NCI-H128 (cell line): ENCODE measurements around the gene ATP4B.

Experiments used
- DNase-seq: peaks from one replicate; lab custom pipeline; 2025; ENCODE audit not compliant: unreplicated experiment; lab: John Stamatoyannopoulos, UW

ATP4B gene

DNA sequence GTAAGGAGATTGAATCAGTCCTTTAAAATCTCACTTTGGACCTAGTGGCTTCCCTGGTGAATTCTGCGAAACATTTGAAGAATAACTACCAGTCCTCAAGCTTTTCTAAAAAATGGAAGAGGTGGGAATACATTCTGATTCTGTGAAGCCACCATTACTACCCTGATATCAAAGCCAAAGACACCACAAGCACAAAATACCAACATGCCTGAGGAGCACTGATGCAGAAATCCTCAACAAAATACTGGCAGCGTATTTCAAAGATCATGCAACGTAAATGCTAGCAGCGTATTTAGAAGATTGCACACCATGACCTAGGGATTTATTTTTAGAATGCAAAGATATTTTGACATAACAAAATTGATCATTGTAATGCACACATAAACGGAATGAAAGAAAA, 14.4 kb downstream of the ATP4B start:
- no peak for DNase-seq

DNA sequence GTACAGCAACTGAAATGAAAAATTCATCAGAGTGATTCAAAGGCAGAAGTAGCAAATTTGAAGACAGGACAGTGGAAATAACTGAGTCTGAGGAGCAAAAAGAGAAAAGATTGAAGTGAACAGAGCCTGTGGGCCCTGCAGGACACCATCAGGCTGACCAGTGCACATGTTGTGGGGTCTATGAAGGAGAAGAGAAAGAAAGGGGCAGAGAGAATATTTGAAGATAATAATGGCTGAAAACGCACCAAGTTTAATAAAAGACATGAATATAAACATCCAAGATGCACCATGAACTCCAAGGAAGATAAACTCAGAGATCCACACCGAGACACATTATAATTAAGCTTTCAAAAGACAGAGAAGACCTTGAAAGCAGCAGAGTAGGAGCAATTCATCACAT, 15.4 kb downstream of the ATP4B start:
- no peak for DNase-seq

DNA sequence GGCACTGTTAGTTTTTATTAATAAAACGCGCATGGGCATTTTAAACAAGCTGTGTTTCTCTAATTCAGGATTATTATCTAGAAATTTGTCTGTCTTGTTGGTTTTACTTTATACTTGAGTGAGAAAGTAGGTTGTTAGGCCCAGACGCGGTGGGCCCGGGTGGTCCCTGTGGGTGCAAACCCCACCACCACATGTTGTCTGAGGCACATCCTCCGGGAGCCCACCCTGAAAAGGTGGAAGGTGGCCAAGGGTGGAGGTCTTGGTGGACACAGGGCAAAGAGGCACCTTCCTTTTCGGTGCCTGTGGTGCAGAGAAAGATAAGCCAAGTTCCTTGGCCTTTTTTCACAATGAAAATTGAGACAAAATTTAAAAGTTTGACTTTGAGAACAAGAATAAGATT, 16.6 kb downstream of the ATP4B start:
- no peak for DNase-seq

DNA sequence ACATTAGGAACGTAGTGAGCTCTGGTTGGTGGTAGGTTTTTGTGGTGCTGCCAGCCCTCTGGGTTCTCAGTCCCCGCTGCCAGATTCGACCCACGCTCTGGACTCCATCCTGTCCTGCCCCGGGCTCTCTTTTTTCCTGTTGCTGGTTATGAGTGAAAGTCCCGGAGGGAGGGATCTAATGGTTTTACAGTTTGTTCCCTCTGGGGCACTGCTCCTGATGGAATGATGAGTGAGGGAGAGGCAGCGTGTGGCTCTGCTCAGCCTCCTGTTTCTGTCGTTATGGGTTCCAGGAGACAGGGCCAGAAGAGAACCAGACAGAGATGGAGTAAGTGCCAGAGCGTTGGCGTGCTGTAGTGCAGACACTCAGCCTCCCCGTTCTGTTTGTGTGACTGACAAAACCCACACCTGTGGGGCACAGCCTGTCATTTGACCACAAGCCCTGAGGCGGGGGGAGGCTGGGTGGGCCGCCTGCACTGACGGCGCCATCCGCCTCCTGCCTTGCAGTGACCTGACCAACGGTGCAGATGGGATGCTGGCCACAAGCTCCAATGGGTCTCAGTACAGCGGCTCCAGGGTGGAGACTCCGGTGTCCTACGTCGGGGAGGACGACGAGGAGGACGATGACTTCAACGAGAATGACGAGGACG, 18.3 kb downstream of the ATP4B start:
- no peak for DNase-seq

DNA sequence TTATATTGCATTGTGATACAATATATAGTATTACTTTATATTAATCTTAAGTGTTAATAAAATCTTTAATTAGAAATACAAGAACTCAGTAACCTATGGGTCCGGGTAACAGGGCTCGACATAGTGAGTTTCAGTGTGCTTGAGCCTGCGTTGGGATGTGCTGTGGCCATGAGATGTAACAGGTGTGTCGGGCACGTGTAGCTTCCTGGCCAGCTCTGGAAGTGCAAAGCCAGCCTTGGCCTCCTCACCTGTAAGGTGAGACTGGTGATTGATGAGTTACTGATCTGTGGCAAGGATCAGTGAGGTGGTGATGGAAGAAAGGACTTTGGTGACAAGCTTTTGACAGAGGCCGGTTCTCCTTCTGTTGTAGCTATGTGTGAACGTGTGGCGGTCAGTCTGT, 19.2 kb downstream of the ATP4B start:
- DNase-seq: no peak

DNA sequence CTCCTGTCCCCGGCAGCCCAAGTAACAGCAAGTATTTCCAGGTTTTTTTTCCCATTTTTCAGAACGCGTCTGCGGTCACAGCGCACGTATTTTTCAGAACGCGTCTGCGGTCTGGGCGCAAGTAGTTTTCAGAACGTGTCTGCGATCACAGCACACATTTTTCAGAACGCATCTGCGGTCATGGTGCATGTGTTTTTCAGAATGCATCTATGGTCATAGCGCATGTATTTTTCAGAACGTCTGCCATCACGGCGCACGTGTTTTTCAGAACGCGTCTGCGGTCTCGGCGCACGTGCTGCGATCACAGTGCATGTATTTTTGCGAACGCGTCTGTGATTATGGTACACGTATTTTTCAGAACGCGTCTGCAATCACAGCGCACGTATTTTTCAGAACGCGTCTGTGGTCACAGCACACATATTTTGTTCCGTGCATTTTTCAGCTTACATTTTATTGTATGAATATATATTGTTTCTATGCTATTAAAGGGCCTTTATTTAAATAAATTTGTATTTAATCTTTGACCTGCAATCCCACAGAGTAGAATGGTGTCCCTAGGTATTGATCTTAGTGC, 19.7 kb downstream of the ATP4B start:
- DNase-seq: no peak

DNA sequence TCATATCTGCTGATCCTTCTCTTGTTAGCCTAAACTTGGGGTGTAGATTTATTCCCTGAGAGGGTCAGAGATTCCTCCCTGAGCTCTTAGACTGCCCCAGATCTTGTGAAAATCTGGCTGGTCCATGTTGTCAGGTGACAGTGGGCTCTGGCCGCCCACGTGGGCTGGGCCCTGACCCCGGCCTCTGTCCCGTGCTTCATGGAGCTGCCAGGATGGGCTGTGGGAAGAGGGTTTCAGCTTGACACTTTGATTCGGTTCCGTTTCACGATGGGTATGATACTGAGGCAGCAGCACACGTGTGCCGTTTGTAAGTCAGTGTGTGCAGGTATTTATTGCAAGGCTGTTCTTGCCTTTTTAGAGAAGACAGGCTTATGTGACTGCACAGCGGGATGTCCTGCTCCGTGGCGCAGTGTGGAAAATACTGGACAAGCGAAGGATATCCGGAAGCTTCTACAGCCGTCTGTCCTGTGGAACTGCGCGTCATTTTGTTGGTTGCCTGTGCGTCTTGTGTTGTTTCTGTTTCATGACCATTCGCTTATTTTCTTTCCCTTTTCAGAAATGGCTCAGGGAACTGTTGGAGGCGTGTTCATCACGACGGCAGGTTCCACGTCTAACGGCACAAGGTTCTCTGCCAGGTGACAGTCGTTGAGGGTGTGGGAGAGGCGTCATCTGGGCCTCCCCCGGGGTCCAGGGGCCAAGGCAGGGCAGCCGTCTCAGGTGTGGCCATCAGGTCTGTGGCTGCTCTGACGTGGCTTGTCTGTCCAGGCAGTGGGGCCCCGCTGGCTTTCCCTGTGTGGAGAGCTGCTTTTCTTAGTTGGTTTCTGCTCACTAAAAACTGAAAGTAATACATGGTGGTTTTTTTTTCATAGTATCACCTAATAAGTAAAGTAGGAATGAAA, 20.5 kb downstream of the ATP4B start:
- no peak for DNase-seq

DNA sequence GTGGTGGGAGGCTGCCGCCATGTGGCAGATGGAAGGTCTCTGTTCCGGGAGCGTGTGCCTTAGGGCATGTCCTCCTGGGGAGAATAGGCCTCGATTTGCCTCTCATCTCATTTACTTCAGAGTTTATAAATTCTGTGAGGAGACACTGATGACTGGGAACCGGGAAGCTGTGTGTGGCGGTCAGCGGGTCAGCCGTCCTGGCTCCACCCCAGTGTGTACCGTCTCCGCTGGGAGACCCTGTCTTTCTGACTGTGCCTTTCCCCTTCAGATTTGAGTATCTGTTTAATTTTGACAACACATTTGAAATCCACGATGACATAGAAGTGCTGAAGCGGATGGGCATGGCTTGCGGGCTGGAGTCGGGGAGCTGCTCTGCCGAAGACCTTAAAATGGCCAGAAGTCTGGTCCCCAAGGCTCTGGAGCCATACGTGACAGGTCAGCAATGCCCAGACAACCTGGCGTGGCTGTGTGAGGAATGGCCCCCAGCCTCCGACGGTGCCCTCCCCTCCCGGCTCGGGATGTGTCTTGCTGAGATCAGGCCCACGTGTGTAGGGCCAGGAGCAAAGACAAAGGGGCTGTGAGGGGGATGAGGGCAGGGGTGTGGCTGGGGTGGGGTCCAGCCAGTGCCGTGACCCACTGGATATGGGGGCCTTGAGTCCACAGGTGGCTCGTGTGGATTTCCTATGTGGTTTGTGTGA, 21.6 kb downstream of the ATP4B start:
- no peak for DNase-seq

DNA sequence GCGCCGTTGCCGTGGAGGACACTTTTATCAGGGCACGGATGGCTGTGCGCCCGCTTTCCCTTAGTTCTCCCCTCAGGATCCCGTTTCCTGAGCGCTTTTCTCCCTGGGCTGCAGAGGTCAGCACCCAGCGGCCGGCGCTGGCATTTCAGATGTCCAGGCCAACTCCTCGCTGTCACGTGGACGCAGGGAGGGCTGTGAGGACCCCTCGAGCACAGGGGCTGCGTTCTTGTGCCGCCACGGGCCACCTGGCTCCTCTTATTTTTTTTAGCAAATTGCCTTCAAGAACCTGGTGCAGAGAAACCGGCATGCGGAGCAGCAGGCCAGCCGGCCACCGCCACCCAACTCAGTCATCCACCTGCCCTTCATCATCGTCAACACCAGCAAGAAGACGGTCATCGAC, 22.3 kb downstream of the ATP4B start:
- DNase-seq: no peak

DNA sequence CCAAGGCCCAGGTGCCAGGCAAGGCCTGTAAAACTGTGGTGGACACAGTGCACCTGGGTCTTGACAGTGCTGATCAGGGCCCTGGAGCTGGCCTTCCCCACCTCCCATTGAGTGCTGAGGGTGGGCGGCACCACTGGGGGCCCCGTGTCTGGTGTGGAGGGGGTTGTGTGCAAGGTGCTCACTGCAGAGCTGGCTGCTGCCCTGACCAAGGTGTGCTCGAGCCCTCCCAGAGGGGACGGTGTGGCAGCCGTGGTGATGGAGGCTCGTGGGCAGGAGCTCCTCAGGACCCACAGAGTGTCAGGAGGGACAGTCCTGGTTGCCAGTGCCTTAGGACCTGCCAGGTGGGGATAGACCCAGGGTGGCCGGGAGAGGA, 23.0 kb downstream of the ATP4B start:
- DNase-seq: no peak

DNA sequence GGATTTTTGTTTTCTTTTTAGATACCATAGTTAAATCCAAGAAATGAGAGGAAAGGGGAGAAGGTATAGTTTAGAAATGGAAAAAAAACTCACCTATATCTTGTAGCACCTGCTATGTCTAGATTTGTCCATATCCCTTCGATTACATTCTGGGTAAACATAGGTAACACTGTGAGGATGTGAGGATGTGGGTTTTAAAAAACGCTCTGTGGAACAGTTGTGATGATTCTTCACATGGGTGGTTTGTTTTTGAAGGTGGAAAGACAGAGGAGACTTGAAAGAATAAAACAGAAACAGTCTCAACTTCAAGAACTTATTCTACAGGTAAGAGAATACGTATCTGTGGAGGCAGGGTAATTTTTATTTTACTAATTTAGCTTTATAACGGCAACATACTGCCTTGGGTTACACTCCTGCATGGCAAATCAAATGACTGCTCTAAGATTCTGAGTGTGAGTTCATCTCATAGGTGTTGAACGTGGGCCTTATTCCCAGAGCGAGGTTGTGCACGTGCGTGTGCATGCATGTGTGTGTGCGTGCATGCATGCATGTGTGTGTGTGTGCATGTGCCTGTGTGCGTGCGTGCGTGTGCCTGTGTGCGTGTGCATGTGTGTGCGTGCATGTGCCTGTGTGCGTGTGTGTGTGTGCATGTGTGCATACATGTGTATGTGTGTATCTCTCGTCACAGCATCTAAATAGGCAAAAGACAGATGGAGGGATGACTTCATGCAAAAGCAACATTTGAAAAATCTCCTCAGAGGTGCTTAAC, 23.5 kb downstream of the ATP4B start:
- DNase-seq: no peak

DNA sequence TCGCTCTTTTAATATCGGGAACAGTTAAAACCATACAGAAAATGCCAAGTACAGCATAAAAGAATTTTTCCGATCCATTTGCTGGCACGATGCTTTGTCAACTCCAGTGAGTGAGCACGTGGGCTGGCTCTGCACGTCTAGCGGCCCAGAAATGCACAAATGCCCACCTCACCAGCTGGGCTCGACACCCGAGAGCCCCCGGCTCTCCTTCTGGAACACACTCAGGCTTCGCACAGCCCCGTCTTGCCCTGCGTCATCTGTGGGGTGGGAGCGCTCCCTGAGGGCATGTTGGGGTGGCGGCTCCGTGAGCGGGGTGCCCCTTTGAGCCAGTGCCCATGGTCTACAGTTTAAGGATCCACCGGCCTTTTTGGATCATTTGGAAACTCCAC, 24.5 kb downstream of the ATP4B start:
- no peak for DNase-seq

DNA sequence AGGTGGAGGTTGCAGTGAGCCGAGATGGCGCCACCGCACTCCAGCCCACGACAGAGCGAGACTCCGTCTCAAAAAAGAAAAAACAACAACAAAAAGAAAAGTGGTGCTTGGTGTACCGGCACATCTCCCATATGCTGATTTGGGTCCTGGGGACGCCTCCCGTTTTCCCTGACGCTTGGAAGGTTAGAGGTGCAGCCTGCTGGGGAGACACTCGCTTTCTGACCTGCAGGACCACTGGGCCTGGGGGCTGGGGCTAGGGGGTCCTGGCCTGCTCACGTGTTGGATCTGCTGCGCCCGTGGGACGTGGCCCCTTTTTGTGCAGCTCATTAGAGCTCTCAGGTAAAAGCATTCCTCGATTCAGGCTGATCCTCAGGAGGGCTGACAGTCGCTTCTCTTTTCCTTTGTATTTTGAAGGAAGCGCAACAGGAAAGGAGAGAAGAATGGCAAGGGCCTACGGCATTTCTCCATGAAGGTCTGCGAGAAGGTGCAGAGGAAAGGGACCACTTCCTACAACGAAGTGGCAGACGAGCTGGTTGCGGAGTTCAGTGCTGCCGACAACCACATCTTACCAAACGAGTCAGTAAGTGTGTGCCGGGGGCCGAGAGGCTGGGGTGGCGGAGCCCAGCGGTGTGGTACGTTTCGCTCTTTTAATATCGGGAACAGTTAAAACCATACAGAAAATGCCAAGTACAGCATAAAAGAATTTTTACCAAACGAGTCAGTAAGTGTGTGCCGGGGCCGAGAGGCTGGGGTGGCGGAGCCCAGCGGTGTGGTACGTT, 25.1 kb downstream of the ATP4B start:
- no peak for DNase-seq

DNA sequence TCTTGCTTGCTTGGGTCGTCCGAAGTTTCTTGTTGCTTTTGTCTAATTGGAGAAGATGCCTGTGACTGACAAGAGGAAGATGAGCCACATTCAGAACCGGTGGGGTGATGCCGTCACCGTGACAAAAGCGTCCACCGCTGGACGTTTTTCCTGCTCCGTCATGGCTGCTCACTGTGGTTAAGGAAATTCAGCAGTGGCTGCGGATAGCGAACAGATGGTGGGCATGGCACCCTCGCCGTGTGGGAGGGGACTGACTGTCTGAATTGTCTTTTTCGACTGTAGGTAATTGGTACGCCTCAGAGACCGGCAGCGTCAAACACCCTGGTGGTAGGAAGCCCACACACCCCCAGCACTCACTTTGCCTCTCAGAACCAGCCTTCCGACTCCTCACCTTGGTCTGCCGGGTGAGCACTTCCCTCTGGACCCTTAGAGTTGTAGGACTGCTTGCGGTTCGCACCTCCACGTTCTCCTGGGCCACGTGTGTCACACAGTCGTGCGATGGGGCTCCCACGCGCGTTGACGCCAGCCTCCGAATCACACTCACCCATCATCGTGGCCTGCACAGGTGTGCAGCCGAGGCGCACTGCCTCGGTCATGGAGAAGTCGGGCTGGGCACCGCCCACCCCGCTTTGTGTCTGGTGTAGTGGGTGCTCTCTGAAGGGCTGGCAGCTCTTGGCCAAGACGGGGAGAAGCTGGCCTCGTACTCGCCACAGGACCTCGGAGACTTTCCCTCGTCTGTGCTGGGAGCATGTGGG, 26.5 kb downstream of the ATP4B start:
- no peak for DNase-seq

DNA sequence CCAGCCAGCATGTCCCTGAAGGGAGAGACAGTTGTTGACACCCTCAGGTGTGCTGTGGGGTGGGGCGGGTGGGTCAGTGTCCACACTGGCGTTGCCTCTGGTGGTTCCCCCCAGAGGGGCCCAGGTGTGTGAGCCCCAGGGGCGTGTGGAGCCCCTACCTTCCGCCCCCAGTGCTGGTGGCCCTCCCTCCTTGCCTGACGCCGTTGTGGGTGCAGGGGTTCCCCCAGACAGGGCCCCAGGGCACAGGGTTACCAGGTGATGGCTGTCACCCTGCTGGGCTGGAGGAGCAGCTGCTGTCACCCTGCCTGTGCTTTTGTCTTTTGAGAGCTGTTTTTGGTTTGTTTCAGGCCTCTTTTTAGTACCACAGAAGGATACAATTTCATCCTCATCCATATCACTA, 27.2 kb downstream of the ATP4B start:
- no peak for DNase-seq

DNA sequence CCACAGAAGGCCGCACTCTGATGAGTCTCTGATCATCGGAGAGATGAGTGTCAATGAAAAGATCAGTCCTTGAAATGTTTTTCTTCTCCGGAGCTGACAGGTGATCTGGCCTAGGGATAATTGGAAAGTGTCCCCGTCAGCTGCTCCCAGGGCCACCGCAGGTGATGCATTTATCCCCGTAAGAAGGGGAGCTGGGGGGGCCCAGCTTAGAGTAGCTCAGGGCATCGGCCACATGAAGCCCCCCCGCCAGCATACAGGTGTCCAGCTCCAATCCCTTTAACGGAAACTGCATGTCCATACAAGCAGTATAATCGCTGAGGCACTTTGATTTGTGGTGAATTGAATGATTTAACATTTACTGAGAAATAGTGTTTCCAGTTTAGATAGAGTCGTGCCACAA, 27.7 kb downstream of the ATP4B start:
- no peak for DNase-seq

DNA sequence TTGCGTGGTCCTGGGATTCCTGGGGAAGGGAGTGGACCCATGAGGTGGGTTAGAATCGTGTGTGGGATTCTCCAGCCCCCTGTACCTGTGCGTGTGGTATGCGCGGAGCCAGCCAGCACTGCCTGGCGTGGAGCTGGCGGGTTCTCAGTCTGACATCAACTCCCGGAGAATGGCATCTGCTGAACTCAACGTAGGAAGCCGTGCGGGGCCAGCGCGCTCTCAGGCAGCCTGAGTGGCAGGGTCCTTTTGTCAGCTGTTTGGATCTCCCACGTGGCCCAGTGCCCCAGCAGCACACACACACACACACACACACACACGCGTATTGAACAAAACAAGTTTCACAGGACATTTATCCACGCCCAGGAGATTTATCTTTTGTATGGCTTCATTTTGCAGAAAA, 28.1 kb downstream of the ATP4B start:
- no peak for DNase-seq

DNA sequence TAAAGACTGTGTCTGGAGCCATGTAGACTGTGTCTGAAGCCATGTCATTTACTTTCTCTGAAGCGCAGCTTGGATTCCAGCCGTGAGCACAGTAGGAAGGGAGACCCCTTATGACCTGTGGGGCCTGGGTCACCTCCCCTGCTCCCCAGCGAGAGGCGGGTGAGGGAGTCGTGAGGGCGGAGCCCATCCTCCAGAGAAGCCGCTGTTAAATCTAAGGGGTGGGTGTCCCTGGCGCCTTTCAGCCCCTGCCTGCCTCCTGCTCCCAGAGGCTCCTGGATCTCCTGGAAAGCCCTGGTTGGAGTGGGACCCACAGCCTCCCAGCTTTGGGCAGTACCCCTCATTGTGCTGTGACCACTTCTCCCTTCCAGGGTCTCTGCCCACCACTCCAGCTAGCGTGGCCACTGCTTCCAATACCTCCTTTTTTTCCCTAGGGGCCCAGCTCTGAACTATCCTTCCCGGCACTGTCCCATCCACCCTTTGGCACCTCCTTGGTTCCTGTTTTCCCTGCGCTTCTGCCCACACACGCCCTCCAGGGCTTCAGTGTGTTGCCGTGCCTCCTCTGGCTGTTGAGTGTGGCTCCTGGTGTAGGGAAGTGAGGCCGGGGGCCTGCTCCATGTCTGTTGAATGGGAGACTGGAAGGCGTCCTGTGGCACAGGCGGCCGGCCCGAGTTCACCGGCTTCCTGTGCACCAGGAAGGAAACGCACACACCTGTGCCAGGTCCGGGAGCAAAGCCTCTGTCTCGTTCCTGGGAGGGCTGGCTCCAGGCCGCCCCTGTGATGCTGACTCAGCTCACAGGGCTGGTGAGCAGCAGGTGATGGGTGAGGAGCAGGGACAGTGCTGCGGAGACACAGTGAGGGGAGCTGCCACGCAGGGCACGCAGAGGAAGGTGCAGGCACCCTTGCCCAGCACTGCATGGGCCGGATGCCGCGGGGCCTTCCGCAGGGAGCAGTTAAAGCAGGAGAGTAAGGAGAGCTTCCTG, 29.4 kb downstream of the ATP4B start:
- no peak for DNase-seq
